GM13976 (cell line): Measurements from ENCODE around the gene MTARC2.

Experiments used
- DNase-seq: peaks from one replicate; pipeline ENCODE4 v3.0.0; 2012; ENCODE audit warnings: low spot score
- CTCF ChIP-seq: IDR thresholded peaks from 2 replicates; pipeline ENCODE4 v1.5.1; 2012; ENCODE audit warnings: borderline replicate concordance, mild to moderate bottlenecking; ENCODE audit not compliant: insufficient read depth; ENCODE audit errors: extremely low read depth, missing control alignments, control extremely low read depth
- in situ Hi-C: fragments of 300-500 bp; cut with MboI; formaldehyde crosslinking; loops from one replicate; pipeline ENCODE4 v1.12.0; 2022; ENCODE audit warnings: low sequenced_read_pairs, mixed read lengths, inconsistent platforms; ENCODE audit not compliant: unreplicated experiment

Gene MTARC2

GRCh38 chr1:220703305-220703704 is 44.8 kb upstream of the MTARC2 start:
- TF ChIP-seq CTCF = no peak
- no peak for DNase-seq
- in situ Hi-C loops = no loop called here

GRCh38 chr1:220705782-220706181 is 42.3 kb upstream of the MTARC2 start:
- in situ Hi-C loops = no loop called here
- no peak for DNase-seq
- no peak for TF ChIP-seq CTCF

DNA sequence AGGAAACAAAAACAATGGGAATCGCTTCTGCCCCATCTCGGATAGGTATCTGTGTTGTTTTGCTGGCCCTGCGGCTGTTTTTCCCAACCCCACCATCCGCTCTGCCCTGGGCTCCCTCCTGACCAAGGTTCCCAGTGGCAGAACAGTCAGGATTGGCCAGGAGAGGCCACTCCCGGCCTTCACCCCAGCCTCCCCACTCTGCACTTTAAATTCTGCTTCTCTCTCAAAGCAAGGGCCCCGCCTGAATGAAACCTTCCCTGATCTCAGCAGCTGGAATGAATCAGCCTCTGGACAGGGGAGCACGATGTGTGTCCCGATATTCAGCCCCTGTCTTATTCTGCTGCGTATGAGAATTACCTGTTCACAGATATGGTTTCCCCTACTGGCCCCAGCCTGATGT is 41.6 kb upstream of the MTARC2 start:
- TF ChIP-seq CTCF = no peak
- no peak for DNase-seq
- in situ Hi-C loops = no loop called here

GRCh38 chr1:220707160-220707559 is 41.0 kb upstream of the MTARC2 start:
- no peak for TF ChIP-seq CTCF
- in situ Hi-C loops = no loop called here
- no peak for DNase-seq

- in situ Hi-C loops = no loop called here
- DNase-seq = no peak
- no peak for TF ChIP-seq CTCF
Measured at GRCh38 chr1:220708244-220708643, 39.9 kb upstream of the MTARC2 start.

GRCh38 chr1:220708936-220709801 is 39.0 kb upstream of the MTARC2 start:
- no peak for DNase-seq
- in situ Hi-C loops = no loop called here
- TF ChIP-seq CTCF = no peak
